D721Med (cell line): ENCODE results near the gene HELQ.

ENCODE experiments used
- DNase-seq: peaks from one replicate; pipeline ENCODE4 v3.0.0; 2011; ENCODE audit warnings: low spot score; ENCODE audit not compliant: insufficient read length
- FAIRE-seq: peaks from 2 replicates; lab custom pipeline; 2011; peaks lifted over from hg19 to GRCh38; lab: Jason Lieb, UNC
- TF ChIP-seq, protein P1 (sequence below): IDR thresholded peaks from 2 replicates; pipeline ENCODE4 v1.5.1; 2012; ENCODE audit warnings: mild to moderate bottlenecking, control low read depth; ENCODE audit not compliant: insufficient read depth; ENCODE audit errors: missing control alignments

HELQ gene

DNA sequence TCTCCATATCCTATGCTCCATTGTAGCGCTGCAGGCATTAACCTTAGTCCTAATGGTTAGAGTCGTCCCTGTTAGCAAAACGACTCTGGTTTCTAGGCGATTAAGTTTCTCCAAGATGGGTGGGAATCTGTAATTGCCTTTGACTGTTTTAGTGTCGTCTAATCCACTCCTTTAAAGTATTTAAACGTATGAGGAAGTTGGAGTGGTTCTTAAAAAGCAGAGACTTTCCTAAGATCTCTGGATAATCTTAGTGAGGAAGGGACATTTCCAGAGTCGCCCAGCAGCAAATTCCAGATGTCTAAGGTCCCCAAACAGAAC lies 520 bp upstream of the HELQ start:
- no peak for DNase-seq
- FAIRE-seq = no peak
- TF ChIP-seq, protein P1, sequence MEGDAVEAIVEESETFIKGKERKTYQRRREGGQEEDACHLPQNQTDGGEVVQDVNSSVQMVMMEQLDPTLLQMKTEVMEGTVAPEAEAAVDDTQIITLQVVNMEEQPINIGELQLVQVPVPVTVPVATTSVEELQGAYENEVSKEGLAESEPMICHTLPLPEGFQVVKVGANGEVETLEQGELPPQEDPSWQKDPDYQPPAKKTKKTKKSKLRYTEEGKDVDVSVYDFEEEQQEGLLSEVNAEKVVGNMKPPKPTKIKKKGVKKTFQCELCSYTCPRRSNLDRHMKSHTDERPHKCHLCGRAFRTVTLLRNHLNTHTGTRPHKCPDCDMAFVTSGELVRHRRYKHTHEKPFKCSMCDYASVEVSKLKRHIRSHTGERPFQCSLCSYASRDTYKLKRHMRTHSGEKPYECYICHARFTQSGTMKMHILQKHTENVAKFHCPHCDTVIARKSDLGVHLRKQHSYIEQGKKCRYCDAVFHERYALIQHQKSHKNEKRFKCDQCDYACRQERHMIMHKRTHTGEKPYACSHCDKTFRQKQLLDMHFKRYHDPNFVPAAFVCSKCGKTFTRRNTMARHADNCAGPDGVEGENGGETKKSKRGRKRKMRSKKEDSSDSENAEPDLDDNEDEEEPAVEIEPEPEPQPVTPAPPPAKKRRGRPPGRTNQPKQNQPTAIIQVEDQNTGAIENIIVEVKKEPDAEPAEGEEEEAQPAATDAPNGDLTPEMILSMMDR = no peak

DNA sequence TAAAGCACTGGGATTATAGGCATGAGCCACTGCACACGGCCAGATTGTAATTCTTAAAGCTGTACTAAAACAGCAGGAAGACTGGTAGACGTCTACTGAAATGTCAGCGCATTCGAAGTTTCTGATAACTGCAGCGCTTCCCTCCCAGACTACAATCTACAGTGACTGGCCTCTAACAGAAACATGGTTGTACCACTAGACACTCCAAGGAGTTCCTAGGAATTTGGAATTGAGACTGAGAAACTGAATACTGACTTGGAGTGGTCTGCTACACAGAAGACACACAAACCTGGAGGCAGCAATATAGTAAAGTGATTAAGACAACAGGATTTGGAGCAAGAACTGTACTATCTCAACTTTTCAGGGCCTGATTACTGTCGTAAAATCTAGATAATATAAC lies 937 bp downstream of the HELQ start:
- no peak for FAIRE-seq
- TF ChIP-seq, protein P1 = no peak
- DNase-seq = no peak

DNA sequence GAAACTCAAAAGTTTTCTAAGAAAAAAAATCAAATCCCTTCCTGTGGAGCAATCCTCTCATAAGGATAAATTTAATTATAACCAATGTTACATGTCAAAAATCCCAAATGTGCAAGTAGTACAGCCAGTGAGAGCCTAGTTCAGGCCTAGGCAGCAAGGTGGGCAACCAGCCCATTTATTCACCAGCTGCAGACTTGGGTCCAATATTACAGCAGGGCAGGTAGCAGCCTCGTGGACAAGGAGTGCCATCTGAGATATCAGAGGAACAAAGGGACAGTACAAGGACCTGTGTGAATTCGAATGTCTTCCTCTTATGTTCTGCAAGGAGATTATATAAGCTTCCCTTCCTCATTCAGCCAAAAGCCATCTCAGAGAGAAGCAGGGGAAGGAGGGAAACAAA lies 6.6 kb downstream of the HELQ start:
- FAIRE-seq = no peak
- no peak for DNase-seq
- TF ChIP-seq, protein P1 = no peak

DNA sequence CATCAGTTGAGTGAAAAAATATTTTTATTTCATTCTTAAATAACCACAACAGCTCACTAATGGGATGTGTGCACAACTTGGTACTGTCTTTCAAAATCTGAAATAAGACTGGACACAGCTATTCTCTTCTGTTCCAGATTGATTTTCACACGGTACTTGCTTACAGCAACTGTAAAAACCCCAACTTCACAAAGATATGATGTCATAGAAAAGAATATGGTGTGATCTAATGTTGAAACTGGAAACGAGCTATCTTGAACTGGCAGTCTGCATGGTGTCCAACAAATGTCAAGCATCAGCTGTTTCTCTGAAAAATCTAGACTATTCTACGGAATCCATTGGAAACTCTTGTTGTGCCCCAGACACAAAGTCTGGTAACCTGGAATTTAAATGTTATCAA lies 14.7 kb downstream of the HELQ start:
- TF ChIP-seq, protein P1 = no peak
- FAIRE-seq = no peak
- no peak for DNase-seq

DNA sequence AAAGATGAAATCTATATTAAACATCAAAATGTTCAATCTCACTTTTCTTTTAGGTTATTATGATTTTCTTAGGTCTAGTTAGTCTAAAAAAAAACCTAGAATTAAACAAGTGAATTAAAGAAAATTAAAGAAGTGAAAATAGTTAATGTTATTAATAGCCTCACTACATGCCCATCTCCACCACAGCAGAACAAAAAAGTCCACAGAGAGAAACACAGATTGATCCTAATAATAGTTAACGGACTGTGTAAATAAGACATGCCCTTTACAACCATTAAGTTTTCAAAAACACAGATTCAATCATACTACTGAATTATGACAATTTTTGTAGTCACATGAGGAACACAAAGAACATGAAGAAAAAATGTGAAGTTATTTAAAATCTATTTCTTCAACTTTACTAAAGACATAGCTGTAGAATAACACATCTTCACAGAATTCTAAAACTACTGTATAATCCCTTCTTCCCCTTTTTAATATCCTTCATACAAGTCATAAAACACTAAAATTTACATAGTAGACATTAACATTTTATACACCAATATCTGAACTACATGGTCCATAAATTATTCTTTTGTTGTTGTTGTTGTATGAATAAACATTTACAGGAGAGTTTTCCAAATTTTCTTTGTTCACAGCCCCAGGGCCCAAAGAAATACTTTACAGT lies 15.3 kb downstream of the HELQ start:
- no peak for FAIRE-seq

DNA sequence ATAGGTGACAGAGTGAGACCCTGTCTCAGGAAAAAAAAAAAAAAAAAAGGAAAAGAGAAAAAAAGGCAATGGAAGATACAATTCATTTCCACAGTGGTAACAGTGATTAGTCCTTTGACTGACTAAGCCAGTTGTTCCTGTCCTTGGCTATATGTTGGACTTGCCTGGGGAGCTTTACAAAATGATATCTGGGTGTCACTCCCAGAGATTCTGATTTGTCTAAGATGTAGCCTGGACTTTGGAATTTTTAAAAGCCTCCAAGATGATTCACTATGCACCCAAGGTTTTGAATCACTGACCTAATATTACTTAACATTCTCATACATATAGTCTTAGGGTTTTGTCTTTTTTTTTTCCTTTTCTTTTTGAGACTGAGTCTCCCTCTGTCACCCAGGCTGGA lies 16.9 kb downstream of the HELQ start:
- FAIRE-seq (no peak), DNase-seq (no peak)
- TF ChIP-seq, protein P1 = no peak

More for the DNA sequence above, 15.3 kb downstream of the HELQ start:
- no peak for DNase-seq
- TF ChIP-seq, protein P1 = no peak

DNA sequence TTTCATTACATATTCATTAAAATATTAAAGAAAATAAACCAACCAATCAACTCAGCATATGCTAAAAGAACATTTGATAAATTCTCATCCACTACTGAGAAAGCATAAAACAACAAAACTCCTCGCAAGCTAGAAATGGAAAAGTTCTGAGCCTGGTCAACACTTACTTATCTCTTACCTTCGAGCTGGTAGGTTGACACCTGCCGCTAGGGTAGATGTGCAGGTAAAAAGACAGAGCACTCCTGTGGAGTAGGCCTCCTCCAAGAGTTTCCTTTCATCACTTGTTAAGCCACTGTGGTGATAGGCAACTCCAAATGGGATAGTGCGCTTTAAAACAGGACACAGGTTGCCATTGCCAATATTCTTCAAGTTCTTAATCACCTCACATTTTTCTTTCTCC lies 18.9 kb downstream of the HELQ start:
- FAIRE-seq (no peak), DNase-seq (no peak)
- TF ChIP-seq, protein P1 = no peak
